Panc1 (cell line): ENCODE measurements around the gene ROBO2.

ENCODE experiments used
- CTCF ChIP-seq: fragments of 450-650 bp; IDR thresholded peaks from 2 replicates; pipeline ENCODE4 v1.5.1; 2017; ENCODE audit warnings: mild to moderate bottlenecking
- POLR2AphosphoS5 ChIP-seq: IDR thresholded peaks from 2 replicates; pipeline ENCODE4 v1.6.1; 2012; ENCODE audit warnings: mild to moderate bottlenecking, low read depth, low read length, moderate library complexity
- REST ChIP-seq, 2 experiments: IDR thresholded peaks; 2 replicates each; pipeline ENCODE4 v1.6.1; 2011 to 2012; ENCODE audit warnings: low read depth in 2 of 2, control low read depth in 1 of 2, low read length in 1 of 2, mild to moderate bottlenecking in 1 of 2, moderate library complexity in 1 of 2; ENCODE audit not compliant: insufficient read depth in 1 of 2

- TF ChIP-seq CTCF = no peak
- TF ChIP-seq POLR2AphosphoS5 = no peak
- TF ChIP-seq REST (IDR thresholded peaks at IDR 0.05; ENCODE audit: insufficient read depth in 1 of 2, low read depth in 2 of 2, low read length in 1 of 2) = no peak
These were observed 513.3 kb downstream of the ROBO2 start for GRCh38 chr3:77553240-77553639.
